ES-I3 (cell line): Measurements from ENCODE around the gene EEF1AKMT2.

ENCODE experiments used
- H3K36me3 ChIP-seq: 2 replicates; pipeline ENCODE4 v1.6.1; 2013; ENCODE audit warnings: mild to moderate bottlenecking, low read length, control low read depth, moderate library complexity; ENCODE audit not compliant: insufficient read depth
- H3K4me1 ChIP-seq: 2 replicates; pipeline ENCODE4 v1.6.1; 2013; ENCODE audit warnings: mild to moderate bottlenecking, control low read depth, low read length; ENCODE audit not compliant: insufficient read depth
- H3K9ac ChIP-seq: 2 replicates; pipeline ENCODE4 v1.6.1; 2013; ENCODE audit warnings: low read depth, mild to moderate bottlenecking, low read length, moderate library complexity
- H3K9me3 ChIP-seq: 2 replicates; pipeline ENCODE4 v1.6.1; 2013; ENCODE audit warnings: mild to moderate bottlenecking, low read length, moderate library complexity; ENCODE audit not compliant: control insufficient read depth, insufficient read depth

Gene EEF1AKMT2

GRCh38 chr10:124725171-124725631, 66.5 kb downstream of the EEF1AKMT2 start:
- H3K9ac ChIP-seq: no peak overlapping the region
- no peaks in the 10 kb centered on the region; the same call in 1 of the 2 replicates for H3K36me3 ChIP-seq
- H3K4me1 ChIP-seq: peaks cover 8% of the 10 kb centered on the region; the same call in 1 of the 2 replicates
- no peaks in the 10 kb centered on the region for H3K9me3 ChIP-seq

DNA sequence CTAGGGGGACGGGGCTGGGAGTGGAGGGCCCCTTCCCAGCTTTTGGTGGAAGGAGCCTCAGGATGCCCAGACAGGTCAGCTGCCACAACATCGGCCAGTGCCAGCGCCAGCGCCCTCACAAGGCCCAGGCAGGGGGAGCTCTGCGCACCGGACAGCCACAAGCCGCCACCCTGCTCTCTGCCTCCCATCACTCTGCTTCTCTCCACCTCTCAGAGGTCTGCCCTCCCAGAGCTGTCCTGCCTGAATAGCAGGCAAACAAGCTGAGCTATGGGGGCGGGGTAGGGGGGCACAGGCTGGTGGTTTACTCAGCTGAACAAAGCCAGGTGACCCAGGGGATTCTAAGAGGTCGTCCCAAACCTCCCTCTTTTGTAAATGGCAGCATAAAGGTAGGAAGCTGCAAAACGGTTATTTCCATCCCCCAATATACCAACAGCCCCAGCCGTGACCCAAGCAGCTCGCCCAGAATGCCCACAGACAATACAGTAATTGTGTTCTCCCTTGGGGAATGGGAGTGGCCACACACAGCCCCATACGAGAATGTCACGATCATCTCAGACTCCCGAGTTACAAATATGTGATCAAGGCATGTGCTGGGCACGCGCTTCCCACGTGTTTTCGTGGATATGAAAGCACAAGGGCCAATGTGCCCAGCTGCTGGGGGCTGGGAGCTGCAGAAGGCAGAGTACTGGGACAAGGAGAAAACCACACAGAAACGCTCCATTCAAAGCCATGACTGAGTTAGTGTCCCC, 67.2 kb downstream of the EEF1AKMT2 start:
- no peaks in the 10 kb centered on the region; the same call in 1 of the 2 replicates for H3K36me3 ChIP-seq
- no peaks in the 10 kb centered on the region for H3K9me3 ChIP-seq
- H3K9ac ChIP-seq: no peak overlapping the region
- peaks cover 9% of the 10 kb centered on the region; the same call in 1 of the 2 replicates for H3K4me1 ChIP-seq

DNA sequence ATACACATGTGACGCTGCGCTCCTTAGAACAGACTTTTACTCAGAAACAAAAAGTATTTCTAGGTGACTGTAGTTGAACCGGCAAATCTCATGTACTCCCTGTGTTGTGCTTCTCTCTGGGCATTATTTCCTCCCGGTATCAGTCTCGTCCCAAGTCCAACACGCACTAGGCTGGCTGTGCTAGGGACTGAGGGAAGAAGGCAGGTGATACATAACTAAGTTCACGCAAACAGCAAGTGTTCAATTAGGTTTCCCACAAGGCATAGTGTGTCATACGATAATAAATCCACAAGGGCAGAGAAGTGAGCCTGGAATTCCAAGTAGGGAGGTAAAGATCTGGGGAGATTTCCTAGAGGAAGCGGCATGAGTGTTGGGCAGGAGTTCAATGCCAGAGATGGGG, 67.9 kb downstream of the EEF1AKMT2 start:
- H3K4me1 ChIP-seq: peaks cover 15% of the 10 kb centered on the region; the same call in 1 of the 2 replicates
- H3K36me3 ChIP-seq: no peaks in the 10 kb centered on the region; the same call in 1 of the 2 replicates
- H3K9me3 ChIP-seq: no peaks in the 10 kb centered on the region
- no peak overlapping the region for H3K9ac ChIP-seq

DNA sequence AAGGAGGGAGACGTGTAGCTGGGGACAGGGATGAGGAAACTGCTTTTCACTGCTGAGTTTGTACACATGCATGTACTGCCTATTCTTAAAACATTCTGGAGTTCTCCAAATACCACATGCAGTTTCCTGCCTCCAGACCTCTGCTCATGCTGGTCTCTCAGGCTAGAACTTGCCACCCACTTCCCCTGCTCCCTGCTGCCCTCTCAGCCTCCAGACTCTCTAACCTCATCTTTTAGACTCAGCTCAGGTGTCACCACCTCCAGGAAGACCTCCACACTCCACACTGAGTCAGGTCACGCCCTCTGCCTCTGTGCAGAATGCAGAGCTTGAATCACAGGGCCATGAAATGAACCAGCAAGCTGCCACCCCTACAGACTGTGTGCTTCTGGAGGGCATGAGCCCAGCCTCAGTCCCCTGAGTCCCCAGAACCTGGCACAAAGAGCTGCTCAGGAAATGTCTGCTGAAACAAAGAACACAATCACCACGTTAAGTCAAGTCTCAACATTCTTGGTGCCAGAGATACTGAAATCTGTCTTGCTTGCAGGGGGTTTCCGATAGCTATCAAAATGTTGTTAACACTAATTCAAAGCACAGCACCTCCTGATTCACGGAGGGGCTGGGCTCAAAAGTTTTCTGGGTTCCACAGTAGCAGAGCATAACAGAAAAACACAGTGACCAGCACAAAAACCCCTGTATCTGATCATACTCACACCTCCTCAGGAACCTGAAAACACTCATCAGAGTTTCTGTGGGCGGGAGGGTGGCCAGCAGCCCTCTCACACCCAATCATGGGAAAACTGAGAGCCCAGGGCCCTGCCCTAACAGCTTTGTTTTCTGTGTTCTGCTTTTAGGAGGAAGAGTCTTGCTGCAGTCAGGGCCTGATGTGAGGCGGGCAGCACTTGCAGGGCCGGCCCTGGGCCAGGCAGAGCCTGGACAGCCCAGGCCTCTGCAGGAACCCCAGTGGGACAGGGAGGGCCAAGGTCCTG, 68.6 kb downstream of the EEF1AKMT2 start:
- Histone ChIP-seq H3K9me3 (no peaks in the 10 kb centered on the region), H3K36me3 (no peaks in the 10 kb centered on the region; the same call in 1 of the 2 replicates), H3K4me1 (peaks cover 20% of the 10 kb centered on the region; the same call in 1 of the 2 replicates), H3K9ac (no peak overlapping the region)

DNA sequence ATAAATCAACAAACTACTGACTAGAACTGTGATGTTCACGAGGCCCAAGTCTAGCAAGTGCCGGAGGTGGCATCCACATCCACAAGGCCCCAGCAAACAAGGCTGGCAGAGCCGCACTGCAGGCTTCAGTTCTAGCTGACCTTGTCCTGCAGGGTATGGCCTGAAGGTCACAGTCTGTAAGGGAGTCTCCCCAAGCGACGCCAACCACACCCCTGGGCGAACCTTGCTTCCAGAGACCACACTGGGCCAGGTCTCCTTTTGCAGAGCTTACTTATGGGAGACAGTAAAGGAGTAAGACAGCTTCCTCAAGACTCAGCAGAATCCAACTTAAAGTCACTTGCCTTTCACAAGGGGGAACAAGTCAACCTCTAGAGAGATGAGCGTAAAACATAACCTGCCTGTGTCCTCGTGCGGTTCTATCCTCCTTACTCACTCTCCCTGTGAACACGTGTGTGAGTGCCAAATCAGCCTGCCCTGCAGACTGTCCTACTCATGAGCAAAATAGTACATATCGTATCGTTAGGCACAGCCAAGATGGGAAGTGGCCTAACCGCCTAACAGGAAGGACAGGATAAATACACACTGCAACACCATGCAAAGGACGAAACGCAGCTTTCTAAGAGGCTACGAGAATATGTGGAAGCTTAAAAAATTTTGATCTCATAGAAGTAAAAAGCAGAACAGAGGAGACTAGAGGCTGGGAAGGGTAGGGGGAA, 70.2 kb downstream of the EEF1AKMT2 start:
- Histone ChIP-seq H3K4me1 (peaks cover 20% of the 10 kb centered on the region; the same call in 1 of the 2 replicates), H3K9me3 (no peaks in the 10 kb centered on the region), H3K9ac (no peak overlapping the region), H3K36me3 (no peaks in the 10 kb centered on the region; the same call in 1 of the 2 replicates)

DNA sequence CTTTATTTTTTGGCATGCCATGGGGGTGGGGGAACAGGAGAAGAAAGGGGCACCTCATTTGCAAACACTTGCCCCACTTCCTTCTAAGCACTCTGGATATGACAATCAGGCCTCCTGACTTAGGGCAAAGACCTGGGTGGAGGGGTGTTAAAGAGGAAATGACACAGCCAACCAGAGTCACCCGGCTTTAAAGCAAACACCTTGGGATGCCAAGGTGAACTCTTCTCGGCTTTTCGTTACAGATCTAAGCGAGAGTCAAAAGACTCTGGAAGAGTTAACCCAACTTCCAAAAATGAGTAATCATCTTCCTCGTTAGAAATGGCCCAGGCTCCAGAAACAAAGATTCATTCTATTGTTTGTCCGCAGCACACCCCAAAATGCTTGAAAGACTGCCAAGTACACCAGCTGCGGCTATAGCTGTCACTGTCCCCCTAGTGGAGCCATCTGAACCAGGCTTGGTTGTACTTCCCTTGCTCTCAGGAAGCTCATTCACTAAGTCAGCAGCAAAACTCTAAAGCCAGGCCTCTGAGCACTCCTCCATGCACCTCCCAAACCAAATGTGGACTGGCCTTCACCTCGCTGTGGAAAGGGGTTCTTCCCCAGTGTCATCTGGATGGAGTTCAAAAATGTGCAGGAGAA, 72.4 kb downstream of the EEF1AKMT2 start:
- no peaks in the 10 kb centered on the region; the same call in 1 of the 2 replicates for H3K36me3 ChIP-seq
- no peak overlapping the region for H3K9ac ChIP-seq
- H3K4me1 ChIP-seq: peaks cover 15% of the 10 kb centered on the region; the same call in 1 of the 2 replicates
- no peaks in the 10 kb centered on the region for H3K9me3 ChIP-seq

GRCh38 chr10:124717911-124718741, 73.6 kb downstream of the EEF1AKMT2 start:
- H3K9ac ChIP-seq: no peak overlapping the region
- no peaks in the 10 kb centered on the region for H3K36me3 ChIP-seq
- H3K4me1 ChIP-seq: peaks cover 15% of the 10 kb centered on the region; the same call in 1 of the 2 replicates
- no peaks in the 10 kb centered on the region for H3K9me3 ChIP-seq

DNA sequence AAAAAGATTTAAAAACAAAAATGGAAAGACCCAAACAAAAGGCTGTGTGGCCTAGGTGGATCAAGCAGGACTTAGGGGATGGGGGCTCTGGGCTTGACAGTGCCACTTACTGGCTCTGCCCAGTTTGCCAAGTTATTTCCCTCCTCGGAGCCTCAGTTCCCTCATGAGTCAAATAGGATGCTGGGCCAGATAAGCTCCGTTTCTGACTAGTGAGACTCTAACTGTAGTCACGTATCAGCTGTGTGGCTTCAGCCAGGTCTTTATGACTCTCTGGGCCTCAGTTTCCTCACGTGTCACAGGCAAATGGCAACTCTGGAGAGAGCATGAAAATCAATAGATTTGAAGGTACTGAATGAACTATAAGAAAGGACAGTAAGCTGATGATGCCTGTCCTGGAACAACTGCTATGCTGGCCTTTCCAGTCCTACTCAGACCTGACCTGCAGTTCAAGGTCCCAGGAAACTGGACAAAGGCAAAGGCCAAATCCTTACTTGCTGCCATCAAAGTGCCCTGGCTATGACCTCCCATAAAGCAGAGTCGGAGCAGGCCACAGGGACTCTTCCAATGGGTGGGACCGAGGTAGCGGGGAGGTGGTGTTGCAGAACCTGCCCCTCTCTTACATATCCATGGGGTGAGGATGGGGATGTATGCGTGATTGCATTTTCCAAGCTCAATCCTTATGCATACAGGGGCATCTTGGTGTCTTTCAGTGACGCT, 74.5 kb downstream of the EEF1AKMT2 start:
- H3K9ac ChIP-seq: no peak overlapping the region
- no peaks in the 10 kb centered on the region for H3K9me3 ChIP-seq
- H3K36me3 ChIP-seq: no peaks in the 10 kb centered on the region
- peaks cover 15% of the 10 kb centered on the region; the same call in 1 of the 2 replicates for H3K4me1 ChIP-seq

DNA sequence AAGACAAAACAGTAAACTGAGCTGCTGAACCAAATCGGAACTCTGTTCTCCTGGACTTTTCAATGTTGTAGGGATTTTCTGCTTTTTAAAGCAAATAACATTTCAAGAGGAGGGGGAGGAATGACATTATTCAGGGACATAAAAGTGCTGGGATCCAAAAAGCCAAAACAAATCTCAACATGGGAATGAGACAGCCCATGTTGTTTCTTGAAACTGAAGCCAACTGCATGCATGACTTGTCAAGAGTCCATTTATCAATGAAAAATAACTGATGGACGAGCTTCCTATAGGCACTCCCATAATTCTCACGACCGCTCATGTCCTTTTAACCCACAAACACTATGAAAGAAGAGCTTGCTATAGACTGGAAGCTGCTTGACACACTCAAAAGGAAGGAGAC, 75.3 kb downstream of the EEF1AKMT2 start:
- H3K9ac ChIP-seq: no peak overlapping the region
- H3K9me3 ChIP-seq: no peaks in the 10 kb centered on the region
- peaks cover 15% of the 10 kb centered on the region; the same call in 1 of the 2 replicates for H3K4me1 ChIP-seq
- H3K36me3 ChIP-seq: no peaks in the 10 kb centered on the region

DNA sequence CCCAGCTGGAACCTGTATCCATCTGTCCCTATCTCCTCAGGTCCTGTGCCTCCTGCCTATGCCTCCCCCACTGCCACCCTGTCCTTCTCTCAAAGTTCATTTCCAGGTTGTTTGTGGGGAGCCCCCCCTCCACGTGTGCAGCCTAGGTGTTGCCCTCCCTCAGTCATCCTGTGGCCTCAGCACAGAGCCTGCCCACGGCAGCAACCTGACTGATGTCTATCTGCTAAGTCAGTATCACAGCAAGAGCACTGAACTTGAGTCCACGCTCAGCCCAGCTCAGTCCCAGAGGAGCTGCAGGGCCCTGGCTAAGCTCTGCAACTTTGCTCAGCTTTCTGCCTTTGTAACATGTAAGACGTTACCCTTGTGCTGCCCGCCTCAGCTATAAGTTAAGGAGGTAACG, 76.2 kb downstream of the EEF1AKMT2 start:
- Histone ChIP-seq H3K9ac (no peak overlapping the region), H3K4me1 (peaks cover 15% of the 10 kb centered on the region; the same call in 1 of the 2 replicates), H3K9me3 (no peaks in the 10 kb centered on the region), H3K36me3 (no peaks in the 10 kb centered on the region)

GRCh38 chr10:124713679-124714255, 77.9 kb downstream of the EEF1AKMT2 start:
- peaks cover 15% of the 10 kb centered on the region for H3K4me1 ChIP-seq
- H3K36me3 ChIP-seq: no peaks in the 10 kb centered on the region
- H3K9me3 ChIP-seq: no peaks in the 10 kb centered on the region
- H3K9ac ChIP-seq: no peak overlapping the region
